ENCODE data around the gene DBX2.

DNA sequence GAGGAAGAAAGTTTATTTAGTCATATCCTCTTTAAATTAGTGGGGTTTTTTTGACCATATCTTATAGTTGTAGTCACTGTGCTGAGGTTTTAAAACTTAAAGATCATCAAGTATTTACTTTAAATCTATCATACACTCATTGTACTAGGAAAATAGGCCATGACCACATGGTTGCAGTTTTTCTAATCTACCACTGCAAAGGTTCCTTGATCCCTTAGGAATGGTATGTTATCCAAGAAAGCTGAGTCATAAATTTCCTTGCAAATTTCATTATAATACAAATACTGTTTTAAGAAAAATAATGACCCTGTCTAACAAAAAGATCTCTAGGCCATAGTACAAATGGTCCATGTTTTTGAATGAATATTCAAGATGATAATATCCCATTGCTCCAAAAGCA lies 74.7 kb downstream of the DBX2 start:
- no peak for TF ChIP-seq POLR2A (IDR thresholded peaks at IDR 0.05; ENCODE audit: low read length)
- no peak for TF ChIP-seq GATA1 (IDR thresholded peaks at IDR 0.05; ENCODE audit: low read depth, low read length)

Measured in erythroblast (primary cell).